Heart left ventricle (tissue), 16 donors: ENCODE measurements around the gene ABL1. TPM values are rescaled to one million over a fixed set of nuclear protein-coding genes. Genes with fewer than 3 reads are reported as not detected.

ENCODE experiments used
- ATAC-seq, 4 donors: fragments of 200-7000 bp; cut with Tn5 transposase; one replicate each; pipeline ENCODE4 v1.9.1; 2020 to 2022; ENCODE audit warnings: moderate library complexity in 4 of 4, mild to moderate bottlenecking in 3 of 4, moderate number of reproducible peaks in 1 of 4
- DNase-seq, 5 donors: peaks; one replicate each; pipeline ENCODE4 v3.0.0-alpha.2; 2020
- H3K27ac ChIP-seq, 12 donors: fragments of 200-600 bp; sonication (generic) in 4 of 12; one replicate each; pipeline versions ENCODE4 v1.5.0 to v1.8.0; 2016 to 2022; ENCODE audit warnings: mild to moderate bottlenecking in 2 of 12
- H3K27me3 ChIP-seq, 9 donors: fragments of 200-600 bp; sonication (generic) in 2 of 9; one replicate each; pipeline versions ENCODE4 v1.5.1 to v1.8.0; 2016 to 2022; ENCODE audit warnings: mild to moderate bottlenecking in 3 of 9
- H3K36me3 ChIP-seq, 9 donors: fragments of 200-600 bp; sonication (generic) in 2 of 9; one replicate each; pipeline versions ENCODE4 v1.5.0 to v1.8.0; 2018 to 2022; ENCODE audit warnings: mild to moderate bottlenecking in 2 of 9
- H3K4me1 ChIP-seq, 12 donors: fragments of 200-600 bp; sonication (generic) in 4 of 12; one replicate each; pipeline versions ENCODE4 v1.5.0 to v1.8.0; 2016 to 2022; ENCODE audit warnings: mild to moderate bottlenecking in 3 of 12
- H3K4me3 ChIP-seq, 12 donors: fragments of 200-600 bp; sonication (generic) in 4 of 12; one replicate each; pipeline versions ENCODE4 v1.5.0 to v1.8.0; 2017 to 2022; ENCODE audit warnings: mild to moderate bottlenecking in 9 of 12, moderate library complexity in 4 of 12
- H3K9me3 ChIP-seq, 12 donors: fragments of 200-600 bp; sonication (generic) in 4 of 12; one replicate each; pipeline versions ENCODE4 v1.5.0 to v1.8.0; 2016 to 2022; ENCODE audit warnings: mild to moderate bottlenecking in 1 of 12
- CTCF ChIP-seq, 12 donors: fragments of 200-600 bp; sonication (generic) in 4 of 12; IDR thresholded peaks; one replicate each; pipeline versions ENCODE4 v1.5.0 to v1.8.0; 2018 to 2022; ENCODE audit warnings: antibody characterized with exemption in 12 of 12, mild to moderate bottlenecking in 5 of 12
- POLR2A ChIP-seq, 2 donors: fragments of 450-650 bp; IDR thresholded peaks; one replicate each; pipeline ENCODE4 v1.6.1; 2017; ENCODE audit warnings: antibody characterized with exemption in 2 of 2, mild to moderate bottlenecking in 2 of 2, moderate library complexity in 2 of 2
- WGBS, 4 donors: extraction: QIAGEN DNeasy Blood & Tissue Kit in 2 of 4; methylation state at CpG; one replicate each; pipeline versions ENCODE4 v1.1.5 to v1.1.7; 2013 to 2018; 5-methylcytosine and 5-hydroxymethylcytosine counted together
- intact Hi-C, 10 donors: fragments of 100-400 bp; cut with DNase I; formaldehyde crosslinking; loops; one replicate each; pipeline versions ENCODE4 v1.11.1 to v1.14.2; 2022
- polyA plus RNA-seq, 2 donors: library from polyadenylated mRNA; stranded (reverse); fragments of 200-250 nt; gene quantifications; one replicate each; pipeline ENCODE4 v1.2.3, GENCODE V29; 2013
- total RNA-seq, 9 donors: library from RNA; depleted of rRNA in 2 of 9; stranded (reverse); fragments of >200 nt in 2 of 9; fragmentation: NEBNext Ultra II Directional in 3 of 9; extraction: Animal tissue kit (Norgen Biotek cat#: 25700) in 3 of 9; gene quantifications; one replicate each; pipeline versions ENCODE4 v1.1.0 to v1.2.4, GENCODE V29; 2016 to 2023
- donor health status: ischemic (EF 13 %, LVEDD 7.1; RV severe dilation, severe dysfunction).
- donor health status: healthy with polysubstance abuse.
- donor health status: DM: no; HTN: yes; CAD: no.
- donor health status: DM: no; HTN: no; CAD: no.
- donor health status: ischemic (EF 25% LVEDD 6.9; RV normal size, moderate dysfunction).
- donor health status: ischemic (EF 25% LVEDD 5.7; RV mildly dilated, moderate dysfunction).
- donor health status: healthy.
- donor health status: DM: yes; HTN: yes; CAD: no.
- donor health status: ischemic (EF 35%, LVEDD 5.7; RV mildly dilated, moderate dysfunction).
- donor health status: nonischemic (EF 11% LVEDD 7.7; RV severe dilation, severe dysfunction).
- donor health status: DM: yes; HTN: yes; CAD: no.
- donor health status: PGD.
- donor health status: ischemic (EF 29% LVEDD 5.4; RV normal size, mild dysfunction).
- donor health status: nonischemic (EF 23%, LVEDD 6.1; RV moderate dilation, normal function).

Gene ABL1
- total and polyA plus RNA-seq, 11 donors, result 13.2 to 49.8 (median 33.8) TPM

GRCh38 chr9:130857864-130858738 is 23.0 kb downstream of the ABL1 start:
- peak overlapping the region in 11 of 12 donors; percentile 25 to 85 (median 72) for H3K27ac ChIP-seq
- H3K9me3 ChIP-seq, result no peaks in the 10 kb centered on the region
- intact Hi-C loops, result no loop called here
- TF ChIP-seq POLR2A (IDR thresholded peaks at IDR 0.05) (no peak), CTCF (IDR thresholded peaks at IDR 0.05) (no peak)
- no peaks in the 10 kb centered on the region for H3K27me3 ChIP-seq
- WGBS, 4 donors, result 49 to 57% (median 54%) methylated on average over 22 of the region's 22 CpGs
- peak in 3 of 4 donors; percentile 53 to 69 (median 66) for ATAC-seq
- peaks cover 0 to 71% (median 56%) of the 10 kb centered on the region in 9 donors for H3K36me3 ChIP-seq
- no peak overlapping the region for H3K4me3 ChIP-seq
- peaks cover 2 to 62% (median 43%) of the 10 kb centered on the region in 12 donors for H3K4me1 ChIP-seq
- DNase-seq, result peak in 4 of 5 donors; percentile 70 to 81 (median 72)

GRCh38 chr9:130858739-130859705 is 24.0 kb downstream of the ABL1 start:
- ATAC-seq (no peak), DNase-seq (no peak)
- intact Hi-C loops, result no loop called here
- H3K4me3 ChIP-seq, result no peak overlapping the region
- TF ChIP-seq CTCF (IDR thresholded peaks at IDR 0.05) (no peak), POLR2A (IDR thresholded peaks at IDR 0.05) (no peak)
- peaks cover 0 to 76% (median 62%) of the 10 kb centered on the region in 9 donors for H3K36me3 ChIP-seq
- H3K9me3 ChIP-seq, result no peaks in the 10 kb centered on the region
- H3K27ac ChIP-seq, result peak overlapping the region in 11 of 12 donors; percentile 25 to 85 (median 72)
- H3K27me3 ChIP-seq, result no peaks in the 10 kb centered on the region
- H3K4me1 ChIP-seq, result peaks cover 2 to 61% (median 46%) of the 10 kb centered on the region in 12 donors
- WGBS, 4 donors, result 65 to 71% (median 67%) methylated on average over 20 of the region's 20 CpGs

GRCh38 chr9:130860458-130861316 is 25.6 kb downstream of the ABL1 start:
- H3K27me3 ChIP-seq, result no peaks in the 10 kb centered on the region
- H3K27ac ChIP-seq, result peak overlapping the region; percentile 4 to 85 (median 70)
- 15 to 32% (median 22%) methylated on average over 23 to 28 of the region's 28 CpGs for WGBS, 4 donors
- H3K4me3 ChIP-seq, result peak overlapping the region in 2 of 12 donors; percentile 17 to 19
- H3K9me3 ChIP-seq, result no peaks in the 10 kb centered on the region
- H3K36me3 ChIP-seq, result peaks cover 0 to 76% (median 61%) of the 10 kb centered on the region in 9 donors
- TF ChIP-seq CTCF (IDR thresholded peaks at IDR 0.05), result peak; percentile 19 to 78 (median 56)
- TF ChIP-seq POLR2A (IDR thresholded peaks at IDR 0.05), result no peak
- DNase-seq (peak; percentile 83 to 91 (median 86)), ATAC-seq (peak; percentile 77 to 97 (median 94))
- intact Hi-C loops, result loop anchor here in 9 of 10 donors (1.0 to 10.0 kb wide), 9 partner anchors 26 to 184 kb away; partner anchors contain the start of gene ABL1 (in 1 of the 9)
- H3K4me1 ChIP-seq, result peaks cover 2 to 62% (median 46%) of the 10 kb centered on the region in 12 donors
